Lower lobe of right lung (tissue), 2 donors: ENCODE results near the gene PPAN. TPM values are rescaled to one million over a fixed set of nuclear protein-coding genes. Genes with fewer than 3 reads are reported as not detected.

Experiments
- ATAC-seq, 2 donors: fragments of 200-7000 bp; cut with Tn5 transposase; one replicate each; pipeline ENCODE4 v1.9.1; 2020 to 2022; ENCODE audit warnings: mild to moderate bottlenecking in 2 of 2, moderate library complexity in 2 of 2
- DNase-seq: peaks from one replicate; pipeline ENCODE4 v3.0.0-alpha.2; 2020
- H3K27ac ChIP-seq: fragments of 200-600 bp; one replicate; pipeline ENCODE4 v1.8.0; 2022
- H3K27me3 ChIP-seq: fragments of 200-600 bp; one replicate; pipeline ENCODE4 v1.8.0; 2022; ENCODE audit warnings: low read depth
- H3K36me3 ChIP-seq: fragments of 200-600 bp; one replicate; pipeline ENCODE4 v1.8.0; 2022; ENCODE audit warnings: mild to moderate bottlenecking
- H3K4me1 ChIP-seq: fragments of 200-600 bp; one replicate; pipeline ENCODE4 v1.8.0; 2022
- H3K4me3 ChIP-seq: fragments of 200-600 bp; one replicate; pipeline ENCODE4 v1.8.0; 2022; ENCODE audit warnings: mild to moderate bottlenecking
- H3K9me3 ChIP-seq: fragments of 200-600 bp; one replicate; pipeline ENCODE4 v1.8.0; 2022
- intact Hi-C: fragments of 100-400 bp; cut with DNase I; formaldehyde crosslinking; loops from one replicate; pipeline ENCODE4 v1.11.0; 2022
- total RNA-seq: library from RNA; stranded (reverse); fragmentation: NEBNext Ultra II Directional; extraction: Animal tissue kit (Norgen Biotek cat#: 25700); gene quantifications from one replicate; pipeline ENCODE4 v1.2.1, GENCODE V29; 2021
- TF ChIP-seq, protein P1 (sequence below): fragments of 200-600 bp; IDR thresholded peaks from one replicate; pipeline ENCODE4 v1.8.0; 2022; ENCODE audit warnings: antibody characterized with exemption, mild to moderate bottlenecking
- donor health status: DM: no; HTN: yes; CAD: no; lungs with severe emphysema.

Gene PPAN
- total RNA-seq, 1 donor from 2014 or later: 30.8 TPM

- Histone ChIP-seq H3K4me3 (no peak overlapping the region), H3K27ac (no peak overlapping the region), H3K4me1 (no peaks in the 10 kb centered on the region), H3K27me3 (no peaks in the 10 kb centered on the region), H3K9me3 (no peaks in the 10 kb centered on the region), H3K36me3 (peaks cover 46% of the 10 kb centered on the region)
- ATAC-seq: no peak
- intact Hi-C loops: no loop called here
- TF ChIP-seq, protein P1, sequence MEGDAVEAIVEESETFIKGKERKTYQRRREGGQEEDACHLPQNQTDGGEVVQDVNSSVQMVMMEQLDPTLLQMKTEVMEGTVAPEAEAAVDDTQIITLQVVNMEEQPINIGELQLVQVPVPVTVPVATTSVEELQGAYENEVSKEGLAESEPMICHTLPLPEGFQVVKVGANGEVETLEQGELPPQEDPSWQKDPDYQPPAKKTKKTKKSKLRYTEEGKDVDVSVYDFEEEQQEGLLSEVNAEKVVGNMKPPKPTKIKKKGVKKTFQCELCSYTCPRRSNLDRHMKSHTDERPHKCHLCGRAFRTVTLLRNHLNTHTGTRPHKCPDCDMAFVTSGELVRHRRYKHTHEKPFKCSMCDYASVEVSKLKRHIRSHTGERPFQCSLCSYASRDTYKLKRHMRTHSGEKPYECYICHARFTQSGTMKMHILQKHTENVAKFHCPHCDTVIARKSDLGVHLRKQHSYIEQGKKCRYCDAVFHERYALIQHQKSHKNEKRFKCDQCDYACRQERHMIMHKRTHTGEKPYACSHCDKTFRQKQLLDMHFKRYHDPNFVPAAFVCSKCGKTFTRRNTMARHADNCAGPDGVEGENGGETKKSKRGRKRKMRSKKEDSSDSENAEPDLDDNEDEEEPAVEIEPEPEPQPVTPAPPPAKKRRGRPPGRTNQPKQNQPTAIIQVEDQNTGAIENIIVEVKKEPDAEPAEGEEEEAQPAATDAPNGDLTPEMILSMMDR: no peak
- DNase-seq: no peak
Observed at GRCh38 chr19:10088949-10089554, 17.1 kb upstream of the PPAN start.

GRCh38 chr19:10089801-10090375 lies 16.3 kb upstream of the PPAN start:
- DNase-seq: no peak
- intact Hi-C loops: no loop called here
- Histone ChIP-seq H3K27me3 (no peaks in the 10 kb centered on the region), H3K4me3 (no peak overlapping the region), H3K9me3 (no peaks in the 10 kb centered on the region), H3K27ac (no peak overlapping the region), H3K4me1 (no peaks in the 10 kb centered on the region), H3K36me3 (peaks cover 46% of the 10 kb centered on the region)
- ATAC-seq: no peak
- TF ChIP-seq, protein P1: no peak

GRCh38 chr19:10091370-10091687 lies 14.8 kb upstream of the PPAN start:
- TF ChIP-seq, protein P1: no peak
- DNase-seq (no peak), ATAC-seq (no peak)
- intact Hi-C loops: no loop called here
- Histone ChIP-seq H3K36me3 (peaks cover 46% of the 10 kb centered on the region), H3K27ac (no peak overlapping the region), H3K4me3 (no peak overlapping the region), H3K27me3 (no peaks in the 10 kb centered on the region), H3K9me3 (no peaks in the 10 kb centered on the region), H3K4me1 (peaks cover 6% of the 10 kb centered on the region)

- Histone ChIP-seq H3K27me3 (no peaks in the 10 kb centered on the region), H3K27ac (no peak overlapping the region), H3K4me3 (no peak overlapping the region), H3K9me3 (no peaks in the 10 kb centered on the region), H3K36me3 (peaks cover 46% of the 10 kb centered on the region), H3K4me1 (peaks cover 14% of the 10 kb centered on the region)
- intact Hi-C loops: no loop called here
- DNase-seq (no peak), ATAC-seq (no peak)
- TF ChIP-seq, protein P1: no peak
Observed at GRCh38 chr19:10091895-10092641, 14.1 kb upstream of the PPAN start.

DNA sequence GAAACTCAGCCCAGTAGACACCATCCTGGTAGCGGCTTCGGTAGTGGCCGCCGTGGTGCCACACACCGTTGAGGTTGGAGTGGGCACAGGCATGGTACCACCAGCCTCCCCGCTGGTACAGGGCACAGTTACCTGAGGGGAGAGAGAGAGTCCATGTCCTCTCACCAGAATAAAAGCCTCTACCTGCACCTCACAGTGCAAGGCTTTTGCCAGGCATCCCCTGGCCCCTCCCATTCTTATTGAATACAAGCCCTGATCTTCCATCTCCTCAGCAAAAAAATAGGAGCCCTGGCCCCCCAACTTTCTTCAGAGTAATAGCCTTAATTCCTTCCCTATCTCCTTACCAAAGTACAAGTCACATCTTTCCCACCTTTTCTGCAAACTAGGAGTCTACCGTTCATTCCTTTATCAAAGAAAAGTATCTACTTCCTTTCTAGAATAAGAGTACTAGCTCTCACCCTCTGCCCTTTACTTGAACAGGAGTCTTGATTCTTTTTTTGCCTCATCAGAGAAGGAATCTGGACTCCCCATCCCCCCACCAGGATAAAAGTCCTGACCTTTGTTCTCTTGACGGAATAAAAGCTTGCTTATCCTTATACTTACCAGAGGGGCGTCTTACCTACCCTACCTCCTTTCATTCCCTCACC lies 13.4 kb upstream of the PPAN start:
- Histone ChIP-seq H3K27me3 (no peaks in the 10 kb centered on the region), H3K4me3 (no peak overlapping the region), H3K36me3 (peaks cover 46% of the 10 kb centered on the region), H3K4me1 (peaks cover 16% of the 10 kb centered on the region), H3K9me3 (no peaks in the 10 kb centered on the region), H3K27ac (no peak overlapping the region)
- TF ChIP-seq, protein P1: no peak
- ATAC-seq (no peak), DNase-seq (no peak)
- intact Hi-C loops: no loop called here
